GM12878 (cell line): ENCODE measurements around the gene TANC2. TPM values are rescaled to one million over a fixed set of nuclear protein-coding genes. Genes with fewer than 3 reads are reported as not detected.

Source experiments
- ATAC-seq: fragments of 200-7000 bp; cut with Tn5 transposase; 3 replicates; pipeline ENCODE4 v1.9.1; 2020; ENCODE audit warnings: mild to moderate bottlenecking, moderate library complexity
- BruUV-seq: library from RNA; stranded (reverse); fragments of 400-500 nt; replicated peaks from 2 replicates; lab custom pipeline; 2021; lab: Mats Ljungman, UMichigan
- CTCF ChIA-PET: fragments of 300-600 bp; sonication (Branson Sonifier 250); formaldehyde crosslinking; extraction: SDS; loops from one replicate; lab custom pipeline; 2021; ENCODE audit warnings: inconsistent platforms; lab: Yijun Ruan, JAX
- POLR2A ChIA-PET: fragments of 350-600 bp; formaldehyde crosslinking; extraction: SDS; loops from one replicate; lab custom pipeline; 2021; ENCODE audit warnings: inconsistent platforms; lab: Charles Lee
- RAD21 ChIA-PET: fragments of 300-600 bp; sonication (Branson Sonifier 250); formaldehyde crosslinking; loops from one replicate; lab custom pipeline; 2023; ENCODE audit warnings: antibody characterized with exemption; ENCODE audit not compliant: unreplicated experiment; lab: Charles Lee
- SMC1A ChIA-PET: fragments of 300-600 bp; sonication (Branson Sonifier 250); formaldehyde crosslinking; loops from one replicate; lab custom pipeline; 2023; ENCODE audit not compliant: unreplicated experiment, uncharacterized antibody; lab: Charles Lee
- DNase-seq: peaks from one replicate; pipeline ENCODE4 v3.0.0-alpha.2; 2011; ENCODE audit warnings: low read depth, low spot score
- FAIRE-seq: peaks from 3 replicates; lab custom pipeline; 2011; peaks lifted over from hg19 to GRCh38; lab: Jason Lieb, UNC
- H2AFZ ChIP-seq: 2 replicates; pipeline ENCODE4 v1.6.0; 2011; ENCODE audit warnings: low read depth, low read length, control low read depth; ENCODE audit not compliant: control insufficient read depth
- H3K27ac ChIP-seq: 2 replicates; pipeline ENCODE4 v1.5.1; 2011; ENCODE audit warnings: control low read depth; ENCODE audit not compliant: control insufficient read depth, insufficient read depth
- H3K27me3 ChIP-seq, 2 experiments: replicated peaks in 1 of 2; 2 replicates each; pipeline versions ENCODE4 v1.6.0 to v1.6.1; 2011; ENCODE audit warnings: low read length in 1 of 2; ENCODE audit not compliant: control insufficient read depth in 2 of 2, insufficient read depth in 2 of 2
- H3K36me3 ChIP-seq, 2 experiments: 2 replicates each; pipeline ENCODE4 v1.5.1; 2011; ENCODE audit warnings: low read length in 1 of 2; ENCODE audit not compliant: control insufficient read depth in 2 of 2, insufficient read depth in 2 of 2
- H3K4me1 ChIP-seq: 2 replicates; pipeline ENCODE4 v1.6.1; 2011; ENCODE audit warnings: mild to moderate bottlenecking, low read length, moderate library complexity, mixed read lengths; ENCODE audit not compliant: control insufficient read depth, insufficient read depth
- H3K4me2 ChIP-seq: 2 replicates; pipeline ENCODE4 v1.6.0; 2011; ENCODE audit warnings: control low read depth; ENCODE audit not compliant: control insufficient read depth, insufficient read depth
- H3K4me3 ChIP-seq: fragments of 200-600 bp; sonication (generic); 2 replicates; pipeline ENCODE4 v1.5.1; 2016
- H3K79me2 ChIP-seq: 2 replicates; pipeline ENCODE4 v1.6.0; 2011; ENCODE audit warnings: low read length; ENCODE audit not compliant: control insufficient read depth, insufficient read depth
- H3K9ac ChIP-seq: 2 replicates; pipeline ENCODE4 v1.8.0; 2011; ENCODE audit warnings: low read length, control low read depth, mixed read lengths; ENCODE audit not compliant: control insufficient read depth, insufficient read depth
- H3K9me3 ChIP-seq: replicated peaks from 3 replicates; pipeline ENCODE4 v1.5.1; 2011; ENCODE audit warnings: mild to moderate bottlenecking, low read length; ENCODE audit not compliant: control insufficient read depth, insufficient read depth
- H4K20me1 ChIP-seq: 2 replicates; pipeline ENCODE4 v1.6.0; 2011; ENCODE audit not compliant: control insufficient read depth, insufficient read depth
- CHD1 ChIP-seq: IDR thresholded peaks from 2 replicates; pipeline ENCODE4 v1.6.1; 2012; ENCODE audit warnings: low read depth, low read length, improper control_type of control experiment
- ESRRA ChIP-seq: IDR thresholded peaks from 2 replicates; pipeline ENCODE4 v1.6.1; 2012; ENCODE audit warnings: mild to moderate bottlenecking, low read length, improper control_type of control experiment
- HSF1 ChIP-seq: fragments of 150-350 bp; IDR thresholded peaks from 2 replicates; pipeline ENCODE4 v1.6.1; 2014; ENCODE audit warnings: mild to moderate bottlenecking, low read depth, low read length
- KAT2A ChIP-seq: conservative IDR thresholded peaks from 2 replicates; pipeline ENCODE4 v1.6.1; 2011; ENCODE audit warnings: low read depth, low read length; ENCODE audit not compliant: control insufficient read depth
- MAX ChIP-seq: IDR thresholded peaks from 2 replicates; pipeline ENCODE4 v1.6.1; 2012; ENCODE audit warnings: low read depth, low read length, improper control_type of control experiment
- MXI1 ChIP-seq: fragments of 150-350 bp; IDR thresholded peaks from 2 replicates; pipeline ENCODE4 v1.6.1; 2011; ENCODE audit warnings: low read depth, mild to moderate bottlenecking, inconsistent platforms, low read length, improper control_type of control experiment
- POU2F2 ChIP-seq: IDR thresholded peaks from 3 replicates; pipeline ENCODE4 v1.6.1; 2011; ENCODE audit warnings: low read depth, mild to moderate bottlenecking, low read length, borderline replicate concordance
- RAD21 ChIP-seq: IDR thresholded peaks from 2 replicates; pipeline ENCODE4 v1.6.1; 2011; ENCODE audit warnings: mild to moderate bottlenecking, low read depth, low read length, moderate library complexity; ENCODE audit not compliant: insufficient read depth
- RB1 ChIP-seq: fragments of 450-650 bp; formaldehyde crosslinking; IDR thresholded peaks from 2 replicates; pipeline ENCODE4 v1.6.1; 2017; ENCODE audit warnings: mild to moderate bottlenecking, borderline replicate concordance
- RFX5 ChIP-seq: IDR thresholded peaks from 2 replicates; pipeline ENCODE4 v1.6.1; 2011; ENCODE audit warnings: low read depth, low read length, improper control_type of control experiment
- SMAD5 ChIP-seq: IDR thresholded peaks from 2 replicates; pipeline ENCODE4 v1.6.1; 2016; ENCODE audit warnings: antibody characterized with exemption, low read depth
- STAT3 ChIP-seq: IDR thresholded peaks from 2 replicates; pipeline ENCODE4 v1.6.1; 2011; ENCODE audit warnings: low read depth, low read length, improper control_type of control experiment
- WRNIP1 ChIP-seq: IDR thresholded peaks from 2 replicates; pipeline ENCODE4 v1.6.1; 2011; ENCODE audit warnings: low read depth, low read length, improper control_type of control experiment, borderline replicate concordance
- ZBTB40 ChIP-seq: fragments of 450-650 bp; IDR thresholded peaks from 2 replicates; pipeline ENCODE4 v1.6.1; 2016; ENCODE audit warnings: mild to moderate bottlenecking, moderate library complexity, borderline replicate concordance
- ZNF274 ChIP-seq: IDR thresholded peaks from one replicate; pipeline ENCODE4 v1.8.0; 2011; ENCODE audit not compliant: insufficient read length, insufficient read depth
- WGBS: methylation state at CpG from one replicate; pipeline ENCODE4 v1.1.6; 2016; ENCODE audit warnings: low lambda C conversion rate; ENCODE audit not compliant: insufficient replicate concordance, insufficient coverage; ENCODE audit errors: missing lambda C conversion rate; 5-methylcytosine and 5-hydroxymethylcytosine counted together
- in situ Hi-C: fragments of 300-500 bp; cut with MboI; formaldehyde crosslinking; loops from 9 replicates; pipeline ENCODE4 v1.14.3; 2018; ENCODE audit warnings: mixed read lengths
- intact Hi-C: fragments of 100-400 bp; cut with micrococcal nuclease; formaldehyde crosslinking; loops from one replicate; pipeline ENCODE4 v1.14.2; 2022; ENCODE audit not compliant: unreplicated experiment
- polyA plus RNA-seq, 11 experiments: library from polyadenylated mRNA; depleted of rRNA in 4 of 11; unstranded in 6 of 11; stranded (reverse) in 5 of 11; fragments of >200 nt; fragmentation: Nextera tagmentation in 4 of 11; fragmentation: Illumina TruSeq in 1 of 11; extraction: Ambion mirVana in 4 of 11; extraction: Trizol in 1 of 11; gene quantifications; 1 replicate in 1 of 11; 2 replicates in 10 of 11; pipeline versions ENCODE4 v1.2.1 to v1.2.3, GENCODE V29; 2011 to 2016; ENCODE audit warnings: inconsistent platforms in 2 of 11, missing spikeins in 2 of 11, low read depth in 1 of 11
- total RNA-seq, 4 experiments: library from RNA; depleted of rRNA in 3 of 4; stranded (reverse); fragments of >200 nt in 3 of 4; fragmentation: Illumina TruSeq in 1 of 4; extraction: Trizol in 1 of 4; gene quantifications; 2 replicates each; pipeline versions ENCODE4 v1.2.1 to v1.2.3, GENCODE V29; 2013 to 2021
- TF ChIP-seq, protein P1 (sequence below): IDR thresholded peaks from 2 replicates; pipeline ENCODE4 v1.6.1; 2012; ENCODE audit warnings: mild to moderate bottlenecking, low read depth, low read length

Gene TANC2
- total and polyA plus RNA-seq, 10 of the 15 experiments (the other 5 are each of a cell fraction or from before 2014, with no cell fraction given), result under 0.01 to 0.13 (median 0.03) TPM; not detected in 2

DNA sequence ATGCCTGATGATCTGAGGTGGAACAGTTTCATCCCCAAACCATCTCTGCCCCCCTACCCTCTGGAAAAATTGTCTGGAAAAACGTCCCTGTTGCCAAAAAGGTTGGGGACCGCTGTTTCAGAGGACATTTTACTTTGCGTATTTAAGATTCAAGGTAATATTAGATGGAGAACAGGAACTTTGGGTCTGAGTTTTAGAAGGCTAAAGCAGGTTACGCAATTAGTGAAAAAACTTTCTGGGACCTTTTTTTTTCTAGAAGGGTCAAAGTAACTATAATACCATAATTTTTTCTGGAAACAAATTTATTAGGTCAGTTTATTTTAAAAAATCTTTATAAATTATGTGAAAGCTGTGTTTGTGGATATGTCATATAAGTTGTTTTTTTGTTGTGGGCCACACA is 5.8 kb downstream of the TANC2 start:
- Histone ChIP-seq H3K9ac (no peak overlapping the region), H3K27ac (no peak overlapping the region), H3K4me1 (peaks cover under 1% of the 10 kb centered on the region), H3K4me3 (no peak overlapping the region), H2AFZ (no peak overlapping the region), H3K9me3 (no peaks in the 10 kb centered on the region), H3K4me2 (no peak overlapping the region), H3K79me2 (no peaks in the 10 kb centered on the region), H4K20me1 (no peaks in the 10 kb centered on the region), H3K27me3 (peaks cover 1 to 11% of the 10 kb centered on the region in 2 experiments), H3K36me3 (no peaks in the 10 kb centered on the region)
- CTCF ChIA-PET, result no interaction called here
- WGBS, result 52% methylated on average over 4 of the region's 4 CpGs
- FAIRE-seq (no peak), DNase-seq (no peak), ATAC-seq (no peak)
- POLR2A ChIA-PET, result no interaction called here
- RAD21 ChIA-PET, result interaction anchor here (1.1 kb wide), 1 partner anchor 299 kb away, joined by 3 read pairs; no protein-coding TSS in a partner anchor
- BruUV-seq, result no TSS peak
- intact Hi-C loops, result no loop called here
- SMC1A ChIA-PET, result no interaction called here
- in situ Hi-C loops, result loop anchor here (5.0 kb wide), 1 partner anchor 260 kb away; no protein-coding TSS in a partner anchor
- TF ChIP-seq, protein P1, sequence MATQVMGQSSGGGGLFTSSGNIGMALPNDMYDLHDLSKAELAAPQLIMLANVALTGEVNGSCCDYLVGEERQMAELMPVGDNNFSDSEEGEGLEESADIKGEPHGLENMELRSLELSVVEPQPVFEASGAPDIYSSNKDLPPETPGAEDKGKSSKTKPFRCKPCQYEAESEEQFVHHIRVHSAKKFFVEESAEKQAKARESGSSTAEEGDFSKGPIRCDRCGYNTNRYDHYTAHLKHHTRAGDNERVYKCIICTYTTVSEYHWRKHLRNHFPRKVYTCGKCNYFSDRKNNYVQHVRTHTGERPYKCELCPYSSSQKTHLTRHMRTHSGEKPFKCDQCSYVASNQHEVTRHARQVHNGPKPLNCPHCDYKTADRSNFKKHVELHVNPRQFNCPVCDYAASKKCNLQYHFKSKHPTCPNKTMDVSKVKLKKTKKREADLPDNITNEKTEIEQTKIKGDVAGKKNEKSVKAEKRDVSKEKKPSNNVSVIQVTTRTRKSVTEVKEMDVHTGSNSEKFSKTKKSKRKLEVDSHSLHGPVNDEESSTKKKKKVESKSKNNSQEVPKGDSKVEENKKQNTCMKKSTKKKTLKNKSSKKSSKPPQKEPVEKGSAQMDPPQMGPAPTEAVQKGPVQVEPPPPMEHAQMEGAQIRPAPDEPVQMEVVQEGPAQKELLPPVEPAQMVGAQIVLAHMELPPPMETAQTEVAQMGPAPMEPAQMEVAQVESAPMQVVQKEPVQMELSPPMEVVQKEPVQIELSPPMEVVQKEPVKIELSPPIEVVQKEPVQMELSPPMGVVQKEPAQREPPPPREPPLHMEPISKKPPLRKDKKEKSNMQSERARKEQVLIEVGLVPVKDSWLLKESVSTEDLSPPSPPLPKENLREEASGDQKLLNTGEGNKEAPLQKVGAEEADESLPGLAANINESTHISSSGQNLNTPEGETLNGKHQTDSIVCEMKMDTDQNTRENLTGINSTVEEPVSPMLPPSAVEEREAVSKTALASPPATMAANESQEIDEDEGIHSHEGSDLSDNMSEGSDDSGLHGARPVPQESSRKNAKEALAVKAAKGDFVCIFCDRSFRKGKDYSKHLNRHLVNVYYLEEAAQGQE, result no peak
- no peak for TF ChIP-seq KAT2A
- TF ChIP-seq ZNF274, result no peak
- TF ChIP-seq ESRRA, result no peak
- no peak for TF ChIP-seq STAT3
- TF ChIP-seq ZBTB40, result no peak
- TF ChIP-seq SMAD5, result no peak
- TF ChIP-seq RAD21, result no peak
- no peak for TF ChIP-seq CHD1
- TF ChIP-seq MXI1, result no peak
- no peak for TF ChIP-seq WRNIP1
- TF ChIP-seq RB1, result no peak
- TF ChIP-seq RFX5, result no peak
- TF ChIP-seq POU2F2, result no peak
- no peak for TF ChIP-seq HSF1
- no peak for TF ChIP-seq MAX
